GM19455 (cell line): Measurements from ENCODE around the gene CTCFL.

Experiments used
- ATAC-seq: cut with Tn5 transposase; IDR thresholded peaks from one replicate; pipeline ENCODE4 v1.9.1; 2021; ENCODE audit not compliant: unreplicated experiment

CTCFL gene

DNA sequence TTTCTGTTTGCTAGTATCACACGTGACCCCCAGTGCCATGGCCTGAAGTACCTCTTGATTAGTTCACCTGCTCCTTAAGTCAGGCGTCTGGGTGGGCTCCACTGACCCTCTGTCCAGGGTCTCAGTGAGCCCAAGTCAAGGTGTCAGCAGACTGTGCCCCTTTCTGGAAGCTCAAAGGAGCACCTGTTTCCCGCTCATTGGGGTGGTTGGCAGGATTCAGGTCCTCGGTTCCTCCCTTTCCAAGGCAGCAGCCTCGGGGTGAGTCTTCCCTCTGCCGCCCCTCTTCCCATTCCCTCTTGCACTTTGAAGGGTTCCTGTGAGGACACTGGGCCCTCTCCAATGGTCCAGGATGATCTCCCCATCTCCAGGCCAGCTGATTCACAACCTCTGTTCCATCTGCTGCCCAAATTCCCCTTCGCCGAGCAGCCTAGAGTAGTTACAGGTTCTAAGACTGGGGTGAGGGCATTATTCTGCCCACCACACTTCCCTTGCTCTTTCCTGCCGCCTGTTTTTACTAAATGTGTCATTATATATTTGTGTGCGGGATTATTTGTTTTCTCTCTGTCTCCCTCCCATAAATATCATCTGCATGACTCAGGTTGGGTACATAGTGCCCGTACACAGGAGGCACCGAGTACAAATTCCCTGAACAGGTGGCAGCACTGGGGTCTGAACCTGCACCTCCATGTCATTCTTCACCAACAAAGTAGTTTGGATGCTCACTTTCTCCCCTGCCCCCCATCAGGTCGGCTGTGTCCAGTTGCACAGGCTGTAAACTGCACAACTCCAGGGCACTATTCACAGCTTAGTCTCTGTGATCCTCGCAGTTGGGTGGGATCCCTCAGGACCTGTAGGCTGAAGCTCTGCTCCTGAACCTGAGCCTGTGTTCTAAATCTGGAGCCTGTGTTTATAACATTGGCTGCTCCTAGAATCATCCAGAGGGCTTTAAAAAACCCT, 75.3 kb downstream of the CTCFL start:
- no peak for ATAC-seq

DNA sequence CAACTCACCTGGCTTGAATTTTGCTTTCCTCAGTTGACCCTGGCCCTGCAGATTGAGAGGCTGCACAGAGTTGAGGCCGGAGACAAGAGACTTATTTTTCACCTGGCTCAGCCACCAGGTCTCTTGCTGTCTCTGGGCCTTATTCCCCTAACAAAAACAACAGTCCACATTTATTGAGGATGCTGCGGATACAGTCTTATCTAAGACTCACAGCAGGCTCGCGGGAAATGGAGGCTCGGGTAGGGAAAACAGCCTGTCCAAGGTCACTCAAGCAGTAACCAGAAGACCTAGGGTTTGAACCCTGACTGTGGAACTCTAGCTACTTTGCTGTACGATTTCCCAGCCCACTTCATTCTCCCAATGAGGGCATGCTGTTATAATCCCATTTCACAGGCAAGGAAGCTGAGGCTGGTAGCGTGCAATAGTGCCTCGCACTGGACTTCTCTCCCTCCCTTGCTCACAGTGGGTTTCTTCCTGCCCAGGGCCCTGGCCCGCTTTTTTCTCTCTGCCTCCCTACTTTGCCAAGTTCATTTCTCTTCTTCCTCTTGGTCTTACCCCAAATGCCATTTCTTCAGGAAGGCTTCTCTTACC, 76.1 kb downstream of the CTCFL start:
- ATAC-seq = no peak
